HepG2 (cell line): ENCODE results near the gene ZNF223. TPM values are rescaled to one million over a fixed set of nuclear protein-coding genes. Genes with fewer than 3 reads are reported as not detected.

ENCODE experiments used
- FOXK2 ChIP-seq: fragments of 450-650 bp; IDR thresholded peaks from 2 replicates; pipeline ENCODE4 v1.6.1; 2016
- HHEX ChIP-seq: IDR thresholded peaks from 2 replicates; pipeline ENCODE4 v1.6.1; 2016; ENCODE audit warnings: control low read depth
- HMGA1 ChIP-seq: sonication (generic); formaldehyde crosslinking; conservative IDR thresholded peaks from 2 replicates; pipeline ENCODE4 v1.4.0; 2020; ENCODE audit warnings: missing genetic modification reagents
- PHF20 ChIP-seq: sonication (generic); formaldehyde crosslinking; IDR thresholded peaks from 2 replicates; pipeline ENCODE4 v1.5.0; 2020; ENCODE audit warnings: mild to moderate bottlenecking, missing genetic modification reagents
- SALL1 ChIP-seq: sonication (generic); formaldehyde crosslinking; IDR thresholded peaks from 2 replicates; pipeline ENCODE4 v1.8.0; 2022; ENCODE audit warnings: mild to moderate bottlenecking, missing genetic modification reagents
- SOX6 ChIP-seq, 2 experiments: fragments of 450-650 bp in 1 of 2; sonication (generic) in 1 of 2; formaldehyde crosslinking in 1 of 2; IDR thresholded peaks; 2 replicates each; pipeline versions ENCODE4 v1.4.0 to v1.6.1; 2017 to 2020; ENCODE audit warnings: antibody characterized with exemption in 1 of 2, mild to moderate bottlenecking in 1 of 2, missing genetic modification reagents in 1 of 2
- SP4 ChIP-seq: sonication (generic); formaldehyde crosslinking; IDR thresholded peaks from 2 replicates; pipeline ENCODE4 v1.8.1; 2023; ENCODE audit warnings: mild to moderate bottlenecking, missing genetic modification reagents
- SSRP1 ChIP-seq: IDR thresholded peaks from 2 replicates; pipeline ENCODE4 v1.6.1; 2016; ENCODE audit warnings: control low read depth
- YEATS2 ChIP-seq: sonication (generic); formaldehyde crosslinking; IDR thresholded peaks from 2 replicates; pipeline ENCODE4 v1.4.0; 2020; ENCODE audit warnings: missing genetic modification reagents, borderline replicate concordance
- ZMAT5 ChIP-seq: sonication (generic); formaldehyde crosslinking; IDR thresholded peaks from 2 replicates; pipeline ENCODE4 v1.5.0; 2020; ENCODE audit warnings: mild to moderate bottlenecking, low read depth, missing genetic modification reagents, borderline replicate concordance
- ZNF143 ChIP-seq: sonication (generic); formaldehyde crosslinking; IDR thresholded peaks from 2 replicates; pipeline ENCODE4 v1.4.0; 2020; ENCODE audit warnings: missing genetic modification reagents
- ZNF263 ChIP-seq: sonication (generic); formaldehyde crosslinking; IDR thresholded peaks from 2 replicates; pipeline ENCODE4 v1.4.0; 2020; ENCODE audit warnings: missing genetic modification reagents
- ZNF296 ChIP-seq: sonication (generic); formaldehyde crosslinking; conservative IDR thresholded peaks from 2 replicates; pipeline ENCODE4 v1.5.0; 2020; ENCODE audit warnings: mild to moderate bottlenecking, missing genetic modification reagents
- ZNF317 ChIP-seq: sonication (generic); formaldehyde crosslinking; IDR thresholded peaks from 2 replicates; pipeline ENCODE4 v1.5.0; 2020; ENCODE audit warnings: mild to moderate bottlenecking, missing genetic modification reagents
- ZNF558 ChIP-seq: sonication (generic); formaldehyde crosslinking; IDR thresholded peaks from 2 replicates; pipeline ENCODE4 v1.9.0; 2022; ENCODE audit warnings: mild to moderate bottlenecking, missing genetic modification reagents, borderline replicate concordance
- ZNF709 ChIP-seq: sonication (generic); formaldehyde crosslinking; IDR thresholded peaks from 2 replicates; pipeline ENCODE4 v1.5.0; 2020; ENCODE audit warnings: mild to moderate bottlenecking, missing genetic modification reagents
- ZNF879 ChIP-seq: sonication (generic); formaldehyde crosslinking; IDR thresholded peaks from 2 replicates; pipeline ENCODE4 v1.8.1; 2023; ENCODE audit warnings: missing genetic modification reagents
- polyA plus RNA-seq, 8 experiments: library from polyadenylated mRNA; depleted of rRNA in 3 of 8; stranded (reverse) in 7 of 8; unstranded in 1 of 8; fragments of >200 nt; fragmentation: Illumina TruSeq in 4 of 8; extraction: Trizol in 4 of 8; gene quantifications; 2 replicates each; pipeline versions ENCODE4 v1.2.1 to v1.2.3, GENCODE V29; 2011 to 2016; ENCODE audit warnings: low read depth in 4 of 8, missing spikeins in 1 of 8, mixed read lengths in 1 of 8; ENCODE audit not compliant: insufficient read depth in 1 of 8
- total RNA-seq, 5 experiments: library from RNA; depleted of rRNA; stranded (reverse); fragments of >200 nt; fragmentation: Illumina TruSeq; extraction: Trizol; gene quantifications; 2 replicates each; pipeline ENCODE4 v1.2.3, GENCODE V29; 2016; ENCODE audit warnings: low read depth in 1 of 5
- TF ChIP-seq, protein P1 (sequence below): sonication (generic); formaldehyde crosslinking; IDR thresholded peaks from 2 replicates; pipeline ENCODE4 v1.8.1; 2023; ENCODE audit warnings: mild to moderate bottlenecking, moderate library complexity, missing genetic modification reagents
- TF ChIP-seq, protein P2 (sequence below): sonication (generic); formaldehyde crosslinking; IDR thresholded peaks from 2 replicates; pipeline ENCODE4 v1.5.1; 2020; ENCODE audit warnings: missing genetic modification reagents, mild to moderate bottlenecking, borderline replicate concordance
- TF ChIP-seq, protein P3 (sequence below): sonication (generic); formaldehyde crosslinking; conservative IDR thresholded peaks from 2 replicates; pipeline ENCODE4 v1.4.0; 2020; ENCODE audit warnings: missing genetic modification reagents
- TF ChIP-seq, protein P4 (sequence below): sonication (generic); formaldehyde crosslinking; IDR thresholded peaks from 2 replicates; pipeline ENCODE4 v1.4.0; 2020; ENCODE audit warnings: missing genetic modification reagents
- TF ChIP-seq, protein P5 (sequence below): sonication (generic); formaldehyde crosslinking; IDR thresholded peaks from 2 replicates; pipeline ENCODE4 v1.8.1; 2023; ENCODE audit warnings: mild to moderate bottlenecking, missing genetic modification reagents

Gene ZNF223
- total and polyA plus RNA-seq, 2 of the 13 experiments (the other 11 are each of a cell fraction or from before 2014, with no cell fraction given), result 2.0 to 4.8 TPM

DNA sequence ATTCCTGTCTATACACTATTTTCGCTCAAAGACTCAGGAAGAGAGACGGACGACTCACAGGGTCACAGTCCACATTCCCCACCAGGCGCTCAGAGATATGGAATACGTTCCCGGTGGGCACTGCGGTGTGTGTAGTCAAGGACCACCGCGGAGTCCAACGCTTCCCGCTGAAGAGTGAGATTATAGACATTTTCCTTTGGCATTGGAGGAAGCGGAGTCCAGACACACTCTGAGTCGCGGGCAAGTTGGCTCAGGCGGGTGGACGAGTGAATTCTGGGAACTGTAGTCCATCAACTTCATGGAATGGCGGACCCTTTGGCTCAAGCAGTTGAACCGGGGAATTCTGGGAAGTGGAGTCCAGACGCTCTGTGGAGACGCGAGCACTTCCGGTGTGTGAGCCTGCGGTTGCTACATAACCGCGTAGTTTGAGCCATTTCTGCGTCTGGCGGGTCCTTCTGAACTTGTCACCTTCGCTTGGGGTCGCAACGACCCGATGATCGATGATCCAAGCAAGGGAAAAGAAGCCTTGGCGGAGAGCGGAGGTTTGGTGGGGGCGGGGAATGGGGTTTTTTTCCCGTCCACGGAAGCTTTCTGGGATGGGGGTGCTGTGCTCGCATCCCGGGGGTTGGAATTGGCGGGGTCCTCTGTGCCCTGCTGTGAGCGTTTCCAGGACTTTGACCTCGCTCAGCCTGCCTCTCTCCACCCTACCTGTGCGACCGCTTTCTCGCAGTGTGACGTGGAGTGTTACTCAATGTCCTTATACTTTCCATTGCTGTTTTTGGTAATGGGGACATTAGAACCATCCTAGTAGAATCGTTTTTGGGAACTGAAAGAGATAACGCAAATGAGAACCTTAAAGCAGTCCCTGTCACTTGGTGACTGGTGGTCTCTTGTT, 49.0 kb upstream of the ZNF223 start, which contains the start of gene ZNF230 (continued):
- TF ChIP-seq SOX6 (IDR thresholded peaks at IDR 0.05) (no peak), SOX6 (CRISPR knock-in tag; IDR thresholded peaks at IDR 0.05) (peak; percentile 12; the same call in 1 of the 2 replicates), ZNF296 (no peak), ZNF317 (CRISPR knock-in tag) (peak; percentile 73; the same call in 1 of the 2 replicates), HHEX (no peak), PHF20 (CRISPR knock-in tag) (peak; percentile 86), SP4 (no peak), SSRP1 (CRISPR knock-in tag) (no peak; the same call in 1 of the 2 replicates), ZNF143 (CRISPR knock-in tag) (peak; percentile 96), SALL1 (peak; percentile 59; the same call in 1 of the 2 replicates), ZMAT5 (CRISPR knock-in tag) (no peak), ZNF879 (peak; percentile 52; the same call in 1 of the 2 replicates), ZNF709 (CRISPR knock-in tag) (no peak), ZNF263 (peak; percentile 45; the same call in 1 of the 2 replicates), FOXK2 (no peak), ZNF558 (CRISPR knock-in tag) (peak; percentile 75; the same call in 1 of the 2 replicates), YEATS2 (CRISPR knock-in tag) (peak; percentile 69; the same call in 1 of the 2 replicates), HMGA1 (CRISPR knock-in tag) (no peak)
- TF ChIP-seq, protein P1, sequence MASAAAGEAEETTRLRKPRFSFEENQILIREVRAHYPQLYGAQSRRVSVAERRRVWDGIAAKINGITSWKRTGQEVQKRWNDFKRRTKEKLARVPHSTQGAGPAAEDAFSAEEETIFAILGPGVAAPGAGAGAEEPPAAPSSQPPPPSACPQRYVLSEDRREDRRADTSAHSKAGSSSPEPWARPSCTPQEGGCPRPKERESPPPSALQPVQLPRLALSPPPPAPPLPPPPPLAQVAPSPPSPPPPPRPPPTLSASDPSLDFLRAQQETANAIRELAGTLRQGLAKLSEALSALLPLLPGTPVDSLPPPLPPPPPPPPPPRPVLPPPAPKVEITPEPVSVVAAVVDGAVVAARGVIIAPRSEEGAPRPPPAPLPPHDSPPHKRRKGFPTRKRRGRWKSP, result peak; percentile 41; the same call in 1 of the 2 replicates
- TF ChIP-seq, protein P2, sequence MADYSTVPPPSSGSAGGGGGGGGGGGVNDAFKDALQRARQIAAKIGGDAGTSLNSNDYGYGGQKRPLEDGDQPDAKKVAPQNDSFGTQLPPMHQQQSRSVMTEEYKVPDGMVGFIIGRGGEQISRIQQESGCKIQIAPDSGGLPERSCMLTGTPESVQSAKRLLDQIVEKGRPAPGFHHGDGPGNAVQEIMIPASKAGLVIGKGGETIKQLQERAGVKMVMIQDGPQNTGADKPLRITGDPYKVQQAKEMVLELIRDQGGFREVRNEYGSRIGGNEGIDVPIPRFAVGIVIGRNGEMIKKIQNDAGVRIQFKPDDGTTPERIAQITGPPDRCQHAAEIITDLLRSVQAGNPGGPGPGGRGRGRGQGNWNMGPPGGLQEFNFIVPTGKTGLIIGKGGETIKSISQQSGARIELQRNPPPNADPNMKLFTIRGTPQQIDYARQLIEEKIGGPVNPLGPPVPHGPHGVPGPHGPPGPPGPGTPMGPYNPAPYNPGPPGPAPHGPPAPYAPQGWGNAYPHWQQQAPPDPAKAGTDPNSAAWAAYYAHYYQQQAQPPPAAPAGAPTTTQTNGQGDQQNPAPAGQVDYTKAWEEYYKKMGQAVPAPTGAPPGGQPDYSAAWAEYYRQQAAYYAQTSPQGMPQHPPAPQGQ (CRISPR knock-in tag), result no peak
- TF ChIP-seq, protein P3, sequence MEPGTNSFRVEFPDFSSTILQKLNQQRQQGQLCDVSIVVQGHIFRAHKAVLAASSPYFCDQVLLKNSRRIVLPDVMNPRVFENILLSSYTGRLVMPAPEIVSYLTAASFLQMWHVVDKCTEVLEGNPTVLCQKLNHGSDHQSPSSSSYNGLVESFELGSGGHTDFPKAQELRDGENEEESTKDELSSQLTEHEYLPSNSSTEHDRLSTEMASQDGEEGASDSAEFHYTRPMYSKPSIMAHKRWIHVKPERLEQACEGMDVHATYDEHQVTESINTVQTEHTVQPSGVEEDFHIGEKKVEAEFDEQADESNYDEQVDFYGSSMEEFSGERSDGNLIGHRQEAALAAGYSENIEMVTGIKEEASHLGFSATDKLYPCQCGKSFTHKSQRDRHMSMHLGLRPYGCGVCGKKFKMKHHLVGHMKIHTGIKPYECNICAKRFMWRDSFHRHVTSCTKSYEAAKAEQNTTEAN (CRISPR knock-in tag), result no peak
- TF ChIP-seq, protein P4, sequence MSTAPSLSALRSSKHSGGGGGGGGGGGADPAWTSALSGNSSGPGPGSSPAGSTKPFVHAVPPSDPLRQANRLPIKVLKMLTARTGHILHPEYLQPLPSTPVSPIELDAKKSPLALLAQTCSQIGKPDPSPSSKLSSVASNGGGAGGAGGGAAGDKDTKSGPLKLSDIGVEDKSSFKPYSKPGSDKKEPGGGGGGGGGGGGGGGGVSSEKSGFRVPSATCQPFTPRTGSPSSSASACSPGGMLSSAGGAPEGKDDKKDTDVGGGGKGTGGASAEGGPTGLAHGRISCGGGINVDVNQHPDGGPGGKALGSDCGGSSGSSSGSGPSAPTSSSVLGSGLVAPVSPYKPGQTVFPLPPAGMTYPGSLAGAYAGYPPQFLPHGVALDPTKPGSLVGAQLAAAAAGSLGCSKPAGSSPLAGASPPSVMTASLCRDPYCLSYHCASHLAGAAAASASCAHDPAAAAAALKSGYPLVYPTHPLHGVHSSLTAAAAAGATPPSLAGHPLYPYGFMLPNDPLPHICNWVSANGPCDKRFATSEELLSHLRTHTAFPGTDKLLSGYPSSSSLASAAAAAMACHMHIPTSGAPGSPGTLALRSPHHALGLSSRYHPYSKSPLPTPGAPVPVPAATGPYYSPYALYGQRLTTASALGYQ (CRISPR knock-in tag), result peak; percentile 35; the same call in 1 of the 2 replicates
- TF ChIP-seq, protein P5, sequence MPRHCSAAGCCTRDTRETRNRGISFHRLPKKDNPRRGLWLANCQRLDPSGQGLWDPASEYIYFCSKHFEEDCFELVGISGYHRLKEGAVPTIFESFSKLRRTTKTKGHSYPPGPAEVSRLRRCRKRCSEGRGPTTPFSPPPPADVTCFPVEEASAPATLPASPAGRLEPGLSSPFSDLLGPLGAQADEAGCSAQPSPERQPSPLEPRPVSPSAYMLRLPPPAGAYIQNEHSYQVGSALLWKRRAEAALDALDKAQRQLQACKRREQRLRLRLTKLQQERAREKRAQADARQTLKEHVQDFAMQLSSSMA (CRISPR knock-in tag), result 0 out of 2 replicates have a peak, but pooled peaks have one; percentile 58
